HG03103 (cell line): ENCODE data around the gene CSNK2A2.

Experiments used
- ATAC-seq: cut with Tn5 transposase; IDR thresholded peaks from one replicate; pipeline ENCODE4 v1.9.1; 2021; ENCODE audit warnings: low read depth; ENCODE audit not compliant: unreplicated experiment

CSNK2A2 gene

DNA sequence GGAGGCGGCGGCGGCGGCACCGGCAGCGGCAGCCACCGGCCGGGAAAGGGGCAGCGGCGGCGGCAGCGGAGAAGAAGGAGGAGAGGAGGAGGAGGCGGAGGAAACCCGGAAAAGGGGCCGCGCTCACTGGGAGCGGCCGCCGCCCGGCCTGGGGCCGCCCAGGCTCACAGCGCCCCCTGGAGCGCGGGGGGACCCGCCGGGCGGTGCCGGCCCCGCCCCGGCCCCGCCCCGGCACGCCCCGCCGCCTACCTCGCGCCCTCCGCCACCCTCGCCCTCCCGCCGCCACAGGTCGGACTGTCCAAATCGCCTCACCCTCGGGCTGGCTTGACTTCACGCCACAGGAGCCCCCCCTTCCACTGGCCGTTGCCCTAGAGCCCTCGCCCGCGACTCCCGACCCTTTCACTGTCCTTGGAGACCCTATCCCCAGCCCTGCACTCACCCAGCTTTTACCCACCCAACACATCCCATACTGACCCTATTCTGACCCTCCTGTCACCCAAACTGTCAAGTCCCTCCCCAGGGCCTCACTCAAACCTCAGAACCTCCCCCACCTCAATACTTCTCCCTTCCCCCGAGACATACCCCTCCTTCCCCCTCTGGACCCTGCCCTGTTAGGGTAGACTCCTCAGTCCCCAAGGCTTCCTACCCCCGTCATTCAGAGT is at the start of gene CSNK2A2:
Gene CSNK2A2 (minus strand): TSS at position 85 of the 662 bp plus-strand sequence. CDS start 370 bp downstream, outside the sequence.
- ATAC-seq = peak; percentile 90

- ATAC-seq = peak; percentile 97
Observed at GRCh38 chr16:58243528-58244004, 45.7 kb upstream of the CSNK2A2 start.

GRCh38 chr16:58236831-58237230 is 38.9 kb upstream of the CSNK2A2 start:
- ATAC-seq = no peak

GRCh38 chr16:58236231-58236690 is 38.4 kb upstream of the CSNK2A2 start:
- peak; percentile 80 for ATAC-seq

GRCh38 chr16:58235663-58236062 is 37.8 kb upstream of the CSNK2A2 start:
- ATAC-seq = no peak

- no peak for ATAC-seq
Observed at GRCh38 chr16:58234831-58235595, 37.1 kb upstream of the CSNK2A2 start.

DNA sequence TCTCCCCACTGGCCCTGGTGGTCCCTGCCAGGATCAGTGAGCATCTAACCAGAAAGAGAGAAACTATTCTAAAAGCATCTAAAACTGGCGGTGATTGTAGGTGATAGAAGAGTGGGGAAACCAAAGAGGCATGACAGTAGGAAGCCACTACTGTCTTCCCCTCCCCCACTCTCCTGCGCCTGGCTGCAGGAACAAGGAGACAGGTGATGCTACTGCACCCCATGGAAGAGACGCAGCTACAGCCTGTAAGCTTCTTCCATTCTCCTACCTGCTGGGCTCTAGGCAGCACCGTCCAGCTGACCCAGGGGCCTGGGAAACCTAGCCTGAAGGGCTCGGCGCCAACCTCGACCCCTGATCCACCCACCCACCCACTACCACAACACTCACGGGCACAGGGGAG is 32.4 kb upstream of the CSNK2A2 start:
- no peak for ATAC-seq

GRCh38 chr16:58226790-58227189 is 28.9 kb upstream of the CSNK2A2 start:
- ATAC-seq = no peak

GRCh38 chr16:58225965-58226602 is 28.2 kb upstream of the CSNK2A2 start:
- ATAC-seq = no peak

- ATAC-seq = no peak
Observed at GRCh38 chr16:58222532-58223316, 24.8 kb upstream of the CSNK2A2 start.

GRCh38 chr16:58219432-58219831 is 21.5 kb upstream of the CSNK2A2 start:
- no peak for ATAC-seq

GRCh38 chr16:58218786-58219185 is 20.9 kb upstream of the CSNK2A2 start:
- no peak for ATAC-seq

GRCh38 chr16:58217311-58217925 is 19.5 kb upstream of the CSNK2A2 start:
- no peak for ATAC-seq

DNA sequence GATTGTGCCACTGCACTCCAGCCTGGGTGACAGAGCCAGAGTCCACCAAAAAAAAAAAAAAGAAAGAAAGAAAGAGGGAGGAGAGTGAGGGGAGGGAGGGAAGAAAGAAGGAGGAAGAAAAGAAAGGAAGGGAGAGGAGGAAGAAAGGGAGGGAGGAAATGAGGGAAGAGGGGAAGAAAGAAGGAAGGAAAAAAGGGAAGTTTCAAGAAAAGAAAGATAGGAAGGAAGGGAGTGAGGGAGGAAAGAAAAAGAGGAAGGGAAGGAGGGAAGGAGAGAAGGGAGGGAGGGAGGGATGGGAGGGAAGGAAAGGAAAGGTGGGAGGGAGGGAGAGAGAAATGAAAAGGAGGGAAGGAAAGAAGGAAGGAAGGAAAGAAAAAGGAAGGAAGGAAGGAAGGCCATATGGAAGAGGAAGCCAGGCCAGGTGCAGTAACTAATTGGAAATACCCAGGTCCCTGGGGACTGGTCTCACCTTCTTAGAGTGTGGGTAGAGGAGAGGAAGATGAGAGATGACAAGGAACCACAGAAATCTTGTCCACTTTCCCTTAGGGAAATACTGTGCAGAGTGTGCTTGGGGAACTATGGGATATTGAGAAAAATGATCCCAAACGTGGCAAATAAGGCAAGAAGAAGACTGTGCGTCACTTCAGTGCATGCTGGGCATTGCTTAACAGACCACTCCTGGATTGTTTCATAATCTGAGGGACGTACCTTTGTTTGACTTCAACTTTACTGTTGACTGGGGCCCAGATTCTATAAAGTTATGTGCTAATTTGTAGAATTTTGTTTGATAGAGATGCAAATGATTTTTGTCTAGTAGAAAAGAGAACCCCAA is 15.1 kb upstream of the CSNK2A2 start:
- no peak for ATAC-seq

- no peak for ATAC-seq
Observed at GRCh38 chr16:58211846-58212245, 13.9 kb upstream of the CSNK2A2 start.

DNA sequence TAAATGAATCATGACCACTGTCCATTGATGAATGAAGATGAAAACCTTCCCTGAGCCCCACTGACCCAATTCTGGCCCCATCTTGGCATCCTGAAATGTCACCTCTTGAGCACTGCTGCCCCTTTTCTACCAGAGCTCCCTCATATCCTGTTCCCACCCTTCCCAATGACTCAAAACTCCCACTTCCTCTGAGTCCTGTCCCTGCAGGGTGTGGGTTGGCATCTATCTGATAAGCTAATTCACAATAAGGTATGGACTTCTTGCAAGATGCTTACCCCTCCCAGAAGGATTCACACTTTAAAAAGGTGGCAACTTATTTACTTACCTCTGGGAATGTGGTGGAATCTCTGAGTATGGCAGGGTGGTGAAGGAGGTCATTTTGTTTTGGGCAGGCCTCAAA is 13.3 kb upstream of the CSNK2A2 start:
- ATAC-seq = no peak

GRCh38 chr16:58205276-58206036 is 7.5 kb upstream of the CSNK2A2 start:
- ATAC-seq = no peak

DNA sequence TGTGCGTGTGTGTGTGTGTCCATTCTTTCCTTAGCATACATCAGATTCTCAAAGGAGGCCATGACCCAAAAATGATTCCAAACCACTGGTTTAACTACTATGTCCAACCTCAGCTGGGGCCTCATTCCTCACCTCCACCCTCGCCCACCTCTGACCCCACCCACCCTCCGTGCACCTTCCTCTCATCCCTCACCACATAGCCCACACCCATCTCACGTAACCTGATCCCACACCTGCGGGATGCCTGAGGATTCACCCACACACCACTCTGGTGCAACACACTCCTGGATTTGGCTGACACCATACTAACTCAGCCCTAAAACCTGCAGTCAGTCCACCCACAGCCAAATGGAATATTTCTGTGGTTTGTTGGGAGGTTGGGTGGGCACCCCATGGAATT is 3.3 kb upstream of the CSNK2A2 start:
- ATAC-seq = no peak
